H1 (cell line): Measurements from ENCODE around the gene NUDT4B.
"Not testable (repeated sequence)": the region's sequence is repeated elsewhere in the genome, so short reads cannot be mapped to it uniquely, and the experiment has no call there.

ENCODE experiments used
- CEBPB ChIP-seq: IDR thresholded peaks from 2 replicates; pipeline ENCODE4 v1.6.1; 2012; ENCODE audit warnings: low read depth, low read length
- CTCF ChIP-seq, 3 experiments: IDR thresholded peaks; 1 replicate in 2 of 3; 2 replicates in 1 of 3; pipeline versions ENCODE4 v1.5.1 to v1.6.1; 2011; ENCODE audit warnings: low read length in 3 of 3, mild to moderate bottlenecking in 3 of 3, inconsistent platforms in 2 of 3, low read depth in 1 of 3, moderate library complexity in 1 of 3; ENCODE audit not compliant: insufficient read depth in 1 of 3; ENCODE audit errors: control extremely low read depth in 1 of 3
- POLR2A ChIP-seq, 2 experiments: IDR thresholded peaks; 1 replicate in 1 of 2; 2 replicates in 1 of 2; pipeline ENCODE4 v1.6.1; 2011; ENCODE audit warnings: low read depth in 2 of 2, low read length in 2 of 2, mild to moderate bottlenecking in 2 of 2; ENCODE audit errors: control extremely low read depth in 1 of 2
- POLR2AphosphoS5 ChIP-seq: IDR thresholded peaks from 2 replicates; pipeline ENCODE4 v1.6.1; 2011; ENCODE audit warnings: low read depth, low read length
- SUZ12 ChIP-seq: fragments of 200-600 bp; sonication (generic); IDR thresholded peaks from 2 replicates; pipeline ENCODE4 v1.6.1; 2012; ENCODE audit warnings: mild to moderate bottlenecking, inconsistent platforms, low read length, moderate library complexity, mixed read lengths
- USF2 ChIP-seq: IDR thresholded peaks from 2 replicates; pipeline ENCODE4 v1.6.1; 2011; ENCODE audit warnings: low read length, improper control_type of control experiment
- YY1 ChIP-seq: IDR thresholded peaks from 2 replicates; pipeline ENCODE4 v1.6.1; 2011; ENCODE audit warnings: low read depth, mild to moderate bottlenecking, low read length

DNA sequence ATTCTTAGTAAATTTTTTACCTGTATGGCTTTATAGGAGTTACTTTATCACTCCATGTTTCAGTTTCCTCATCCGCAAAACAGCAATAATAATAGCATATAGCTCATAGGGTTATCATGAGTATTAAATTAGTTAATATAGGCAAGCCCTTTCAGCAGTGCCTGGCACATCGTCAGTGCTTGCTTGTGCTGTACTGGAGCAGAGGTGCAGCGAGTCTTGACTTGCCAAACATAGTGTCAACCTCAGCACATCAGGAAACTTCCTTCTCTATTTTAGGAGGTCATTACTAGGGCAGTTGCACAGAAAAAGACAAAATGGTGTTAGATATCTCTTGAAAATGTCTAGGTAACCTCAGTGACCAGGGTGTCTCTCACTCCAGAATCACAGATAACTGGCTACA lies 33.1 kb upstream of the NUDT4B start:
- not testable (repeated sequence) for TF ChIP-seq CTCF (IDR thresholded peaks at IDR 0.05; ENCODE audit: control extremely low read depth in 1 of 3, insufficient read depth in 1 of 3, low read depth in 1 of 3, low read length in 3 of 3); SUZ12; POLR2AphosphoS5; POLR2A (IDR thresholded peaks at IDR 0.05; ENCODE audit: control extremely low read depth in 1 of 2, low read depth in 2 of 2, low read length in 2 of 2); USF2; CEBPB; YY1
